H1 (cell line): ENCODE measurements around the gene NR1H3.

Experiments
- CTCF ChIP-seq, 3 experiments: IDR thresholded peaks; 1 replicate in 2 of 3; 2 replicates in 1 of 3; pipeline versions ENCODE4 v1.5.1 to v1.6.1; 2011; ENCODE audit warnings: low read length in 3 of 3, mild to moderate bottlenecking in 3 of 3, inconsistent platforms in 2 of 3, low read depth in 1 of 3, moderate library complexity in 1 of 3; ENCODE audit not compliant: insufficient read depth in 1 of 3; ENCODE audit errors: control extremely low read depth in 1 of 3
- FOSL1 ChIP-seq: IDR thresholded peaks from 2 replicates; pipeline ENCODE4 v1.6.1; 2011; ENCODE audit warnings: mild to moderate bottlenecking, low read depth, low read length, moderate library complexity; ENCODE audit not compliant: insufficient read depth
- GABPA ChIP-seq: IDR thresholded peaks from 2 replicates; pipeline ENCODE4 v1.6.1; 2011; ENCODE audit warnings: mild to moderate bottlenecking, low read length, moderate library complexity, borderline replicate concordance; ENCODE audit not compliant: insufficient read depth
- JUN ChIP-seq: IDR thresholded peaks from 2 replicates; pipeline ENCODE4 v1.6.1; 2011; ENCODE audit warnings: low read depth, mild to moderate bottlenecking, improper control_type of control experiment, low read length
- KDM1A ChIP-seq: fragments of 200-600, 300-600 bp; sonication (generic); IDR thresholded peaks from 2 replicates; pipeline ENCODE4 v1.7.1; 2016; ENCODE audit warnings: mild to moderate bottlenecking, low read length, borderline replicate concordance
- POLR2A ChIP-seq, 2 experiments: IDR thresholded peaks; 1 replicate in 1 of 2; 2 replicates in 1 of 2; pipeline ENCODE4 v1.6.1; 2011; ENCODE audit warnings: low read depth in 2 of 2, low read length in 2 of 2, mild to moderate bottlenecking in 2 of 2; ENCODE audit errors: control extremely low read depth in 1 of 2
- POLR2AphosphoS5 ChIP-seq: IDR thresholded peaks from 2 replicates; pipeline ENCODE4 v1.6.1; 2011; ENCODE audit warnings: low read depth, low read length
- POU5F1 ChIP-seq: IDR thresholded peaks from 2 replicates; pipeline ENCODE4 v1.6.1; 2011; ENCODE audit warnings: low read depth, mild to moderate bottlenecking, low read length, moderate library complexity
- RBBP5 ChIP-seq: IDR thresholded peaks from 2 replicates; pipeline ENCODE4 v1.7.1; 2012; ENCODE audit warnings: low read depth, mild to moderate bottlenecking, inconsistent platforms, low read length, moderate library complexity, borderline replicate concordance
- RFX5 ChIP-seq: IDR thresholded peaks from 2 replicates; pipeline ENCODE4 v1.6.1; 2011; ENCODE audit warnings: low read depth, low read length, improper control_type of control experiment, borderline replicate concordance
- SP1 ChIP-seq: IDR thresholded peaks from 2 replicates; pipeline ENCODE4 v1.6.1; 2011; ENCODE audit warnings: low read depth, low read length
- SUZ12 ChIP-seq: fragments of 200-600 bp; sonication (generic); IDR thresholded peaks from 2 replicates; pipeline ENCODE4 v1.6.1; 2012; ENCODE audit warnings: mild to moderate bottlenecking, inconsistent platforms, low read length, moderate library complexity, mixed read lengths
- TEAD4 ChIP-seq: IDR thresholded peaks from 2 replicates; pipeline ENCODE4 v1.6.1; 2012; ENCODE audit warnings: low read depth, low read length, inconsistent platforms, mixed read lengths

- TF ChIP-seq POU5F1 (no peak), POLR2A (IDR thresholded peaks at IDR 0.05; ENCODE audit: control extremely low read depth in 1 of 2, low read depth in 2 of 2, low read length in 2 of 2) (peak in 1 of 2 experiments; percentile 17; a peak in 1 of 3 replicates), KDM1A (no peak), RBBP5 (no peak), CTCF (IDR thresholded peaks at IDR 0.05; ENCODE audit: control extremely low read depth in 1 of 3, insufficient read depth in 1 of 3, low read depth in 1 of 3, low read length in 3 of 3) (peak; percentile 21 to 53 (median 52)), GABPA (no peak), SP1 (no peak), JUN (no peak), RFX5 (no peak), TEAD4 (no peak), SUZ12 (no peak), FOSL1 (no peak), POLR2AphosphoS5 (no peak)
These were observed 23.7 kb upstream of the NR1H3 start for GRCh38 chr11:47233989-47234668.
